A549 (cell line): ENCODE results near the gene NPAS2.

Source experiments
- TFCP2L1 ChIP-seq: fragments of 250-450 bp; sonication (Bioruptor Pico); IDR thresholded peaks from 2 replicates; pipeline ENCODE4 v1.5.0; 2021; ENCODE audit warnings: mild to moderate bottlenecking
- TF ChIP-seq, protein P1 (sequence below): fragments of >200 bp; sonication (Bioruptor Twin); formaldehyde crosslinking; IDR thresholded peaks from 3 replicates; pipeline ENCODE4 v1.5.1; 2016

GRCh38 chr2:101011152-101011551 lies 191.2 kb downstream of the NPAS2 start:
- TF ChIP-seq, protein P1, sequence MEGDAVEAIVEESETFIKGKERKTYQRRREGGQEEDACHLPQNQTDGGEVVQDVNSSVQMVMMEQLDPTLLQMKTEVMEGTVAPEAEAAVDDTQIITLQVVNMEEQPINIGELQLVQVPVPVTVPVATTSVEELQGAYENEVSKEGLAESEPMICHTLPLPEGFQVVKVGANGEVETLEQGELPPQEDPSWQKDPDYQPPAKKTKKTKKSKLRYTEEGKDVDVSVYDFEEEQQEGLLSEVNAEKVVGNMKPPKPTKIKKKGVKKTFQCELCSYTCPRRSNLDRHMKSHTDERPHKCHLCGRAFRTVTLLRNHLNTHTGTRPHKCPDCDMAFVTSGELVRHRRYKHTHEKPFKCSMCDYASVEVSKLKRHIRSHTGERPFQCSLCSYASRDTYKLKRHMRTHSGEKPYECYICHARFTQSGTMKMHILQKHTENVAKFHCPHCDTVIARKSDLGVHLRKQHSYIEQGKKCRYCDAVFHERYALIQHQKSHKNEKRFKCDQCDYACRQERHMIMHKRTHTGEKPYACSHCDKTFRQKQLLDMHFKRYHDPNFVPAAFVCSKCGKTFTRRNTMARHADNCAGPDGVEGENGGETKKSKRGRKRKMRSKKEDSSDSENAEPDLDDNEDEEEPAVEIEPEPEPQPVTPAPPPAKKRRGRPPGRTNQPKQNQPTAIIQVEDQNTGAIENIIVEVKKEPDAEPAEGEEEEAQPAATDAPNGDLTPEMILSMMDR = no peak
- no peak for TF ChIP-seq TFCP2L1
